GM10248 (cell line): ENCODE measurements around the gene CDCA3.

Experiments
- CTCF ChIA-PET: fragments of 300-600 bp; sonication (Branson Sonifier 250); formaldehyde crosslinking; extraction: SDS; loops from one replicate; lab custom pipeline; 2021; ENCODE audit warnings: antibody characterized with exemption; lab: Yijun Ruan, JAX
- POLR2A ChIA-PET: fragments of 350-650 bp; sonication (Branson Sonifier 250); formaldehyde crosslinking; extraction: SDS; loops from one replicate; lab custom pipeline; 2020; ENCODE audit warnings: antibody characterized with exemption; lab: Yijun Ruan, JAX
- DNase-seq: peaks from one replicate; pipeline ENCODE4 v3.0.0; 2012; ENCODE audit errors: extremely low spot score
- CTCF ChIP-seq: IDR thresholded peaks from 2 replicates; pipeline ENCODE4 v1.5.1; 2012; ENCODE audit warnings: mild to moderate bottlenecking, low read depth; ENCODE audit errors: extremely low read depth, missing control alignments, control extremely low read depth

The CDCA3 gene

GRCh38 chr12:6836851-6837250 lies 14.2 kb downstream of the CDCA3 start:
- ChIA-PET CTCF (interaction anchor here (0.9 to 5.7 kb wide), 14 partner anchors 8 to 298 kb away, joined by 3 to 46 read pairs (median 6); partner anchors contain the start of genes CDCA3, COPS7A, MLF2 and PTMS), POLR2A (interaction anchor here (0.6 to 1.7 kb wide), 2 partner anchors 30 to 126 kb away, joined by 4 to 14 read pairs; partner anchors contain the start of gene TPI1)
- no peak for DNase-seq
- TF ChIP-seq CTCF = no peak

- ChIA-PET POLR2A (interaction anchor here (0.8 kb wide), 1 partner anchor 16 kb away, joined by 5 read pairs; the partner anchor contains the start of gene CDCA3), CTCF (interaction anchor here (0.7 to 5.7 kb wide), 27 partner anchors 8 to 142 kb away, joined by 3 to 46 read pairs (median 4); partner anchors contain the start of genes CD4, CDCA3, GPR162 and LAG3)
Measured at GRCh38 chr12:6834873-6835272, 16.2 kb downstream of the CDCA3 start.

GRCh38 chr12:6834254-6834653 lies 16.8 kb downstream of the CDCA3 start:
- no peak for DNase-seq
- no peak for TF ChIP-seq CTCF
- POLR2A ChIA-PET = interaction anchor here (0.8 kb wide), 1 partner anchor 17 kb away, joined by 5 read pairs; the partner anchor contains the start of gene CDCA3
- CTCF ChIA-PET = interaction anchor here (0.7 to 5.7 kb wide), 26 partner anchors 10 to 141 kb away, joined by 3 to 46 read pairs (median 4); partner anchors contain the start of genes CD4, CDCA3, GPR162 and LAG3

More at GRCh38 chr12:6834873-6835272, 16.2 kb downstream of the CDCA3 start:
- no peak for TF ChIP-seq CTCF
- DNase-seq = no peak

GRCh38 chr12:6833189-6833890 lies 17.7 kb downstream of the CDCA3 start:
- TF ChIP-seq CTCF = no peak
- DNase-seq = no peak
- POLR2A ChIA-PET = interaction anchor here (0.5 kb wide), 1 partner anchor 72 kb away, joined by 3 read pairs; no protein-coding TSS in a partner anchor
- CTCF ChIA-PET = interaction anchor here (0.9 to 5.7 kb wide), 13 partner anchors 9 to 275 kb away, joined by 3 to 46 read pairs (median 7); partner anchors contain the start of genes C1RL, CDCA3, LAG3 and MLF2

GRCh38 chr12:6832125-6832524 lies 19.0 kb downstream of the CDCA3 start:
- DNase-seq = no peak
- ChIA-PET POLR2A (no interaction called here), CTCF (interaction anchor here (1.2 to 5.7 kb wide), 7 partner anchors 8 to 279 kb away, joined by 3 to 46 read pairs (median 5); partner anchors contain the start of genes CDCA3, GNB3, GPR162 and TPI1)
- no peak for TF ChIP-seq CTCF

- ChIA-PET CTCF (interaction anchor here (0.9 to 3.8 kb wide), 8 partner anchors 9 to 278 kb away, joined by 3 to 15 read pairs (median 3); partner anchors contain the start of genes GNB3, GPR162, SPSB2 and TPI1), POLR2A (no interaction called here)
- TF ChIP-seq CTCF = no peak
- DNase-seq = no peak
Measured at GRCh38 chr12:6831450-6831995, 19.6 kb downstream of the CDCA3 start.
